GM21528 (cell line): ENCODE results near the gene ZNF217.
"Not testable (repeated sequence)": the region's sequence is repeated elsewhere in the genome, so short reads cannot be mapped to it uniquely, and the experiment has no call there.

Source experiments
- ATAC-seq: cut with Tn5 transposase; IDR thresholded peaks from one replicate; pipeline ENCODE4 v1.9.1; 2021; ENCODE audit warnings: mild to moderate bottlenecking, moderate library complexity; ENCODE audit not compliant: unreplicated experiment, low FRiP score

ZNF217 gene

DNA sequence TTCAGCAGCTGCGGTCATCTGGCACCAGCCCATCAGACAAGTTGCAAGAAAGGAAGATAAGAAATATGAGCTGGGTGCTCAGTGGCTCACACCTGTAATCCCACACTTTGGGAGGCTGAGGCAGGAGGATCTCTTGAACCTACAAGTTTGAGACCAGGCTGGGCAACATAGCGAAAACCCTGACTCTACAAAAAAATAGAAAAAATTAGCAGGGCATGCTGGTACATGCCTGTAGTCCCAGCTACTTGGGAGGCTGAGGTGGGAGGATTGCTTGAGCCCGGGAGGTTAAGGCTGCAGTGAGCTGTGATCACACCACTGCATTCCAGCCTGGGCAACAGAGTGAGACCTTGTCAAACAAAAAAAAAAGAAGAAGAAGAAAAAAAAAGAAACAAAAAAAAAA is 57.3 kb downstream of the ZNF217 start:
- ATAC-seq = not testable (repeated sequence)

DNA sequence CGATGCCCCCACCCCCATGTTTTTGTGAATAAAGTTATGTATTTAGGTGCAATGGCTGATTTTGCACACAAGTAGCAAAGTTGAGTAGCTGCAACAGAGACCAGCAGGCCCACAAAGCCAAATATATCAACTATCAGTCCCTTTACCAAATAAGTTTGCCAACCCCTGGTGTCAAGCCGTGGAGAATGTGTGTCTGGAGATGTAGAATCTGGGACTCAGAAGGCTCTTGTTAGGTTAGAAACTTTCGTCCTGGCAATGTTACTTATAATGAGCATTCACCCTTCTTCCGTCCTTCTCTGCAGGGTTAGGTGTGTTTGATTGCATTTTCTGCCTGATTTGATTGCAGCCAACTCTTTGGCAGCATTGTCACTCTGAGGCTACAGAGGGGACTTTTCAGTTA is 57.8 kb downstream of the ZNF217 start:
- ATAC-seq = no peak

DNA sequence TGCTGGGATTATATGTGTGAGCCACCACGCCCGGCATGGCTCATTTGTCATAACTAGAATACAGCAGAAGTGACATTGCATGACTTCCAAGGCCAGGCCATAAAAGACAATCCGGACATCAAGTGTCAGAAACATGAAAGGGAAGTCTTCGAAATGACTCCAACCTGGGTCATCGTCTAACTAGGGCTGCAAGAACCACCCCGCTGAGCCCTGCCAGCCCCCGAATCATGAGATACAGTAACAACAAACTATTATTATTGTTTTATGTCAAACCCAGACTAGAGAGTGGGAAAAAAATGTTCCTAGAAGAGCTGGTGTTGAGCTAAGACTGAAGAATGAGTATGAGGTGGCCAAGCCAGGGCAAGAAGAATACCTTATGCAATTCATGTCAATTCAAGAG is 59.6 kb downstream of the ZNF217 start:
- no peak for ATAC-seq

DNA sequence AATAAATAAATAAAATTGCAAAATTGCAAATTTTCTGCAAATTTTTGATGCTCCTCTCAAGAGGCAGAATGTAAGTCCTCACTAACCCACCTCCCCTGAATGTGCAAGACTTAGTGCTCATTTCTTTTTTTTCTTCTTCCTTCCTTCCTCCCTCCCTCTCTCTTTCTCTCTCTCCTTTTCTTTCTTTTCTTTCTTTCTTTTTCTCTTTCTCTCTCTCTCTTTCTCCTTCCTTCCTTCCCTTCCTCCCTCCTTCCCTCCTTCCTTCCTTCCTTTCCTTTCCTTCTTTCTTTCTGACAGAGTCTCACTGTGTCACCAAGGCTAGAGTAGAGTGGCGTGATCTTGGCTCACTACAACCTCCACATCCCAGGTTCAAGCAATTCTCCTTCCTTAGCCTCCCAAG is 60.1 kb downstream of the ZNF217 start:
- no peak for ATAC-seq

DNA sequence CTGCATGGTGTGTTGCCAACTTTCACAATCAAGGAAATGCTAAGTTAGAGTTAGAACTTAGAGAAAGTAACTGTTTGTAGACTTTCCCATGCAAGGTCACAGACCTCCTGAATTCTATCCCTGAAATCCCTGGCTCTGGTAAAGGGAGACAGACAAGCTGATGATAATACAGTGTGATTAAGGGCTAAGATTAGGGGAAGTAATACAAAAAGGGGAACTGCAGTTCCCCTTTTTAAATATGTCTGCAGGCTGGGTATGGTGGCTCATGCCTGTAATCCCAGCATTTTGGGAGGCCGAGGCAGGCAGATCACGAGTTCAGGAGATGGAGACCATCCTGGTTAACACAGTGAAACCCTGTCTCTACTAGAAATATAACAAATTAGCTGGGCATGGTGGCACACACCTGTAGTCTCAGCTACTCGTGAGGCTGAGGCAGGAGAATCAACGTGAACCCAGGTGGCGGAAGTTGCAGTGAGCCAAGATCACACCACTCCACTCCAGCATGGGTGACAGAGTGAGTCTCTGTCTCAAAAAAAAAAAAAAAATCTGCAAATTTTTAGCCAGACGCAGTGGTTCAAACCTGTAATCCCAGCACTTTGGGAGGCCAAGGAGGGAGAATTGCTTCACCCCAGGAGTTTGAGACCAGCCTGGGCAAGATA is 60.9 kb downstream of the ZNF217 start:
- not testable (repeated sequence) for ATAC-seq

DNA sequence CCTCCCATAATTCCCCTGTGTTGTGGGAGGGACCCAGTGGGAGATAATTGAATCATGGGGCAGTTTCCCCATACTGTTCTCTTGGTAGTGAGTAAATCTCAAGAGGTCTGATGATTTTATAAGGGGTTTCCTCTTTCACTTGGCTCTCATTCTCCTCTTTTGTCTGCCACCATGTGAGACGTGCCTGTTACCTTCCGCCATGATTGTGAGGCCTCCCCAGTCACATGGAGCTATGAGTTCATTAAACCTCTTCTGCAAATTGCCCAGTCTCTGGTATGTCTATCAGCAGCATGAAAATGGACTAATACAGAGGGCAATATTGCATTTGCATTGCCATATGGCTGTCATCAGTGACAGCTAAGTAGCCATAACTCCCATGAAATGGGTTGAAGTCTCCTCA is 63.2 kb downstream of the ZNF217 start:
- ATAC-seq = no peak

DNA sequence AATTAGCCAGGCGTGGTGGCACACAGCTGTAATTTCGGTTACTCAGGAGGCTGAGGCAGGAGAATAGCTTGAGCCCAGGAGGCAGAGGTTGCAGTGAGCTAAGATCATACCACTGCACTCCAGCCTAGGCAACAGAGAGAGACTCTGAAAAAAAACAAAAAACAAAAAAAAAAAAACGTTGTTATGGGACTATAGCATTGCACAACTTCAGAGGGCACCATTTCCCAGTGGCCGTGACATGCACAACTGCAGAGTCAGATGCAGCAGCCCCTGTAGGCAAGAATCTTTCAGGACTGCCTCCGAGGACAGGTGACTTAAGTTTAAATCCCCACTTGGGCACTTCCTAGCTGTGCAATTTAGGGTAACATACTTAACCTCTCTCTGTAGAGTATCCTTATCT is 64.0 kb downstream of the ZNF217 start:
- ATAC-seq = no peak

DNA sequence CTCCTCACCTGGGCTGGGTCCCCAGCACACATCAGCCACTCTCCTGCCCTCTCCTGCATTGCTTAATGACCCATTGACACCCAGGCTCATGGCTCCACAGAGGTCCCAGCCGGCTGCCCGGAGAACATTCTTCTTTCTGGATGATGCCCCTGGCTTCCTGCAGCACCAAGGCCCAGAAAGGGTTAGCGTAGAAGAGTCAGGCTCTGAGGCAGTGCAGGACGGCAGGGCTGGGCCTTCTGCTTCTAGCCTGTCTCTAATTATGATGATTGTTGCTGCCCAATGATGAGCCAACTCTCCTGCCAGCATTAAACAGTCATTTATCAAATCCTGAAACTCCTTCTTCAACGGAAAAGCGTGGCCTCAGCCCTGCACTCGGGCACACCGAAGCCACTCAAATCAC is 66.4 kb downstream of the ZNF217 start:
- no peak for ATAC-seq

DNA sequence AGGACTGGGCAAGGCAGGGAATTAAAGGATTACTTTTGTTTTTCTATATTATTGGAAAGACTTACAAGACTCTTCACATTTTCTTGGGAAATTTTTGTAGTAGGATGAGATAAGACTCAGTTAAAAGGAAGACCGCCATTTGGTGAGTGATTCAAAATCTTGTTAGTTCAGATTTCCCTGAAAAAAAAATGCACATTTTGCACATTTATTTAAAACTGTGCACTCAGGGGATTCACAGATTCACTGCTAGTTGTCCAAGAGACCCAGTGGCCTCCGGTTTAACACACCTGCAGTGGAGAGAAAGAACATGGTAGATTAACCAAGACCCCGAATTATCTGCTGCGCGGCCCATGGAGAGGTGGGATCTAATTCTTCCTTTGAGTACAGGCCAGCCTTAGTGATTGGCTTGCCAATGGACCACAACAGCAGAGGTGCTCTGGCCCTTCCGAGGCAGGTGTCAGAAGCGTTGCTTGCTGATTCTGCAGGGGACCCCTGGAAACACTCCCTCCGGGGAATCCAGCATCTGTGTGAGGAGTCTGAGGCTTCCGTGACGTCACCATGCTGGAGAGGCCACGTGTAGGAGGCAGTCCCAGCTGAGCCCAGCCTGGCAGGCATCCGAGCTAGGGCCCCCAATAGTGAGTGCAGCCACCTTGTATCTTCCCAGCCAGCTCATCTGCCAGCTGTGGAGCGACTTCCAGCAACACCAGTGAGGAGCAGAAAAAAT is 68.9 kb downstream of the ZNF217 start:
- ATAC-seq = no peak

DNA sequence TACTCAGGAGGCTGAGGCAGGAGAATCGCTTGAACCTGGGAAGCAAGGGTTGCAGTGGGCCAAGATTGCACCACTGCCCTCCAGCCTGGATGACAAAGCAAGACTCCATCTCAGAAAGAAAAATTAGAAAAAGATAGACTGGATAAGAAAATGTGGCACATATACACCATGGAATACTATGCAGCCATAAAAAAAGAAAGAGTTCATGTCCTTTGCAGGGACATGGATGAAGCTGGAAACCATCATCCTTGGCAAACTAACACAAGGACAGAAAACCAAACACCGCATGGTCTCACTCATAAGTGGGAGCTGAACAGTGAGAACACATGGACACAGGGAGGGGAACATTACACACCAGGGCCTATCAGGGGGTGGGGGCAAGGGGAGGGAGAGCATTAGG is 70.0 kb downstream of the ZNF217 start:
- ATAC-seq = not testable (repeated sequence)

DNA sequence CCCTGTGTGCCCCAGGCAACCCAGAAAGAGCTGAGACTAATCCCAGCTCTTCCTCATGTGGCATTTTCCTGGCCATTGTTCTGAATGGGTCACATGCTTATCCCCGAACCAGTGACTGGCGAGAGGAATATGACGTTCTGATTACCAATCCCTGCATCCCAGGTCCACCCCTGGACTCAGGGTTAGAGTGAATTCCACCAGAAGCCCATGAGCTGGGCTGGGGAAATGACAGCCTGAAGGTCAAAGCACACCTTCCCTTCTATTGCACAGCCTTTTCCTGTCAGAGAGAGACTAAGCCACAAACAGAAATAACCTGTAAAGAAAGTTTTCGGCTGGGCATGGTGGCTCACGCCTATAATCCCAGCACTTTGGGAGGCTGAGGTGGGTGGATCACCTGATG is 70.9 kb downstream of the ZNF217 start:
- no peak for ATAC-seq

DNA sequence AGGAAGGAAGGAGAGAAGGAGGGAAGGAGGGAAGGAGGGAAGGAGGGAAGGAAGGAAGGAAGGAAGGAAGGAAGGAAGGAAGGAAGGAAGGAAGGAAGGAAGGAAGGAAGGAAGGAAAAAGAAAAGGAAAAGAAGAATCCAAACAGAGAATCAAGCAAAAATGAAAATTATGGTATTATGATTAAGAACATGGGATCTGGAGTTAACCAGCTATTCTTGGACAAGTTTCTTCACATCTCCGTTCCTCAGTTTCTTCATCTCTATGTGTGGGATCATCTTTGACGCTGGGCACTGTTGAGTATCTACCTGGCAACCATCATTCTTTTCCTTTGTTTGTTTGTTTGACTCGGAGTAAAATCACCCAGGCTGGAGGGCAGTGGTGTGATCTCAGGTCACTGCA is 71.6 kb downstream of the ZNF217 start:
- ATAC-seq = no peak

DNA sequence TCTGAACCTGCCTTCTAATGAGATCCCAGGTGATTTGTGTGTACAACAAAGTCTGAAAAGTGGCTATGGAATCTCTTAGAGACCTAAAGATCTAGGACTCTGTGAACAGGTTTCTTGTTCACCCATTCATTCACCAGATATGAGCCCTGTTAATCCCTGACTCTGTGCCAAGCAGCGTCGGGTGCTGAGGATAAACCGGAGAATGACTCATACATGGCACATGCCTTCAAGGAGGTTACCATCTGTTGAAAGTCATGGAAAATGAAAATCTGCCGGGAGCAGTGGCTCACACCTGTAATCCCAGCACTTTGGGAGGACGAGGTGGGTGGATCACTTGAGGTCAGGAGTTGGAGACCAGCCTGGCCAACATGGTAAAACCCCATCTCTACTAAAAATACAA is 72.2 kb downstream of the ZNF217 start:
- not testable (repeated sequence) for ATAC-seq

DNA sequence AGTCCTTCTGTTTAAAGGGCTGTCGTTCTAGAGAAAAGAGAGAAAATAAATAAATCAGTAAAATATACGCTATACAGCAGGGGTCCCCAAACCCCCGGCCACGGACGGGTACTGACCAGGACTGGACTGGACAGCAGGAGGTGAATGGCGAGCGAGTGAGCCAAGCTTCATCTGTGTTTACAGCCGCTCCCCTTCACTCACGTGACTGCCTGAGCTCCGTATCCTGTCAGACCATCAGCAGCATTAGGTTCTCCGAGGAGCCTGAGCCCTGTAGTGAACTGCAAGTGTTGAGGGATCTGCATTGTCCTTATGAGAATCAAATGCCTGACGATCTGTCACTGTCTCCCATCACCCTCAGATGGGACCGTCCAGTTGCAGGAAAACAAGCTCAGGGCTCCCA is 76.5 kb downstream of the ZNF217 start:
- no peak for ATAC-seq
